ENCODE data around the gene SPAAR.
A peak's percentile ranks its signal among the peaks of the same experiment; 100 is the strongest.
"Not testable (repeated sequence)": the region's sequence is repeated elsewhere in the genome, so short reads cannot be mapped to it uniquely, and the experiment has no call there.

SPAAR gene

GRCh38 chr9:35904338-35904737 is 5.0 kb upstream of the SPAAR start:
- no peak for DNase-seq (ENCODE audit: low spot score)

DNA sequence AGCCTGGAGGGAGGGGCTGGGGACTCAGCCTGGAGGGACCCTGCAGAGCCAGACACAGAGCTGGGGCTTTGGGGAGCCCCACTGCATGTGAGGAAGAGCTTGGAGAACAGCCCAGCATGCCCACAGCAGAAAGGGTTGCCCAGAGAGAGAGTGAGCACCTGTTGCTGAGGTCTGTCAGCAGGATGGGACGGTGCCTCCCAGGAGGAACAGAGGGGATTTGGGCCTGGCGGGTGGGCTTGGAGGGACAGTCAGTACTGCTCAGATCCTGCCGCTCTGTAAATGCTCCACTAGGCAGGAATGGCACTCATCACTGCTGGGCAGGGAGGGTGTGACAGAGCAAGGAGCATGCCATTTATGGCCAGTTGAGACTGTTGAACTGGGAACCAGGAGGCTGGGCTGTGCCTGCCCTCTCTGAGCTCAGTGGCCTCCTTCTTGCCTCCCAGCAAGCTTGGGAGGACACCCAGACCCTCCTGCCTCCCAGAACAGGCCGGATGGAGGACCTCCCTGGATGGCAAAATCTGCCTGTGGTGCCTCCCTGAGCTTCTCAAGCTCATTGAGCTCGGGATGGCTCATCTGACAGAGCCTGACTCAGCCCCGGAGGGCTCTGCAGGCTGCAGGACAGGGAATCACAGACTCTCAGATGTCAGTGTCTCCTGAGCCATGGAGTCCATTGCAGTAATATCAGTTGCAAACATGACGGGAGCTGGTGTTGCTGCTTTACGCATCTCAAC is 4.1 kb upstream of the SPAAR start:
- no peak for DNase-seq (ENCODE audit: low spot score)

- DNase-seq (ENCODE audit: low spot score): peak; percentile 73
Observed at GRCh38 chr9:35905912-35906679, 3.2 kb upstream of the SPAAR start, which contains the start of gene HRCT1. TSS of gene HRCT1 (plus strand) at chr9:35906202. CDS start at chr9:35906288, 86 bp downstream.

- no peak for DNase-seq (ENCODE audit: low spot score)
Observed at GRCh38 chr9:35906923-35907699, 2.2 kb upstream of the SPAAR start.

DNA sequence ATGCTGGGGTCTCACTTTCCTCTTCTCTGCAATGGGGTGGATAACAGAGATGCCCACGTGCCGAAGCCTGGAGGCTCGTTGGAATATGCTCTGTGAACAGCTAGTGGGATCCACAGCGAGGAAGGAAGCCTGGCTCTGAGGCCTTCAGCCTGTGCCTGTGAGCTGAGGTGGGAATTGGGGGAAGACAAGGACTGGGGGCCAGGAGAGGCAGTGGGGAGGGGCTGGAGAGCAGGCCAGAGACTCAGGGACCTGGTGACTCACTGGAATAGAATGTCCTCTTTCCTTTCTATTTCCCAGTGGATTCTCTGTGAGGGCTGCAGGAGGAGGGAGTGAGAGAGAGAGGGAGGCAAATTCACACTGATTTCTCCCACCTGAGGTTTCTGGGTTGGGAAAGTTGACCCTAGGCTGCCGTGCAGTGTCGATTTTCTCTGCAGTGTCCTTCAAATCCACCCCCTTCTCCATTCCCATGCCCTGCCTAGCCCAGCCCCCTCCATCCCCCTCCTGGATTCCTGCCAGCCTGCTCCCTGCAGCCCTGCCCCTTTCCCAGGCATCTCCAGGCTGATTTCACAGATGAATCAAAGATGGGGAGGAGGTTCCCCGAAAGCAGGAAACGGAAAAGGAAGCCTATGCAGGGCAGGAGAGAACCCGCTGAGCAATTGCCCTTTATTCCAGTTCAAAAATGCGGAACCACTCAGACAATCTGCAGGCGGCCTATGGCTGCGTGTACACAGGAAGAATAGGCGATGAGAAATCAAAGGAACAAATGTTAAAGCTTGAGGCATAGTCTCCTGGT is 1.4 kb upstream of the SPAAR start:
- DNase-seq (ENCODE audit: low spot score): peak; percentile 68

GRCh38 chr9:35908504-35909125 is 675 bp upstream of the SPAAR start:
- DNase-seq (ENCODE audit: low spot score): no peak

DNA sequence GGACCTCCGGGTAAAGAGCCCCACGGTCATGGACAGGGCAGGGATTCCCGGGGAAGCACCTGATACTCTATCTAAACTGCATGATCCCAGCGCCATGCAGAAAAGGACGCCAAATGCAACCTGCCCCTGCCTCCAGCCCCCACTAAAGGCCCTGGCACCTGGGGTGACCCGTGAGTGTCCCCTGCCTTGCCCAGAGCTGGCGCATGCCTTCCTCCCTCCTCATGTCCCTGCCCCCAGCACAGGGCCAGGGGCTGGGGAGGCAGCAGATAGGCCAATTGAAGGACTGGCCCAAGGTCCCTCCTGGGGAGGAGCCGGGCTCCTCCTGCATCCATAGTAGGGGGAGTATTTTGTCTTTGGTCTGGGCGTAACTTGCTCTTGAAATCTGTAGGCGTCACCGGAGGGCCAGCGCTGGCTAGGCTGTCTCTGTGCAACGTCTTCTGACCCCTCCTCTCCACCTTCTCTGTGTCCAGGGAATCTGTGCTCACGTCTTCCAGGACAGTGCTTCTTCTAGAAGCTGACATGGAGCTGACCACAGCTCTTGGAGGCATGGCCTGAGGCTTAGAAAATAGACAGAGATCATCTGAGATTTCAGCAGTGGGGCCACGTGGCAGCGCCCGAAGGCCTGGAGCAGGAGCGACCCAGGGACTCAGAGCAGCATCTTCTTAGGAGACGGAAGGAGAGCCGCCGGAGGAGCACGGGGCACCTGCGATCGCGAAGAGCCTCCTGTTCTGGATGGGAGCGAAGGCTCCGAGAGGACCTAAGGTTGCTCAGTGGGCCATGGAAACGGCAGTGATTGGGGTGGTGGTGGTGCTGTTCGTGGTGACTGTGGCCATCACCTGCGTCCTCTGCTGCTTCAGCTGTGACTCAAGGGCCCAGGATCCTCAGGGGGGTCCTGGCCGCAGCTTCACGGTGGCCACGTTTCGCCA is 660 bp downstream of the SPAAR start:
- no peak for DNase-seq (ENCODE audit: low spot score)

DNA sequence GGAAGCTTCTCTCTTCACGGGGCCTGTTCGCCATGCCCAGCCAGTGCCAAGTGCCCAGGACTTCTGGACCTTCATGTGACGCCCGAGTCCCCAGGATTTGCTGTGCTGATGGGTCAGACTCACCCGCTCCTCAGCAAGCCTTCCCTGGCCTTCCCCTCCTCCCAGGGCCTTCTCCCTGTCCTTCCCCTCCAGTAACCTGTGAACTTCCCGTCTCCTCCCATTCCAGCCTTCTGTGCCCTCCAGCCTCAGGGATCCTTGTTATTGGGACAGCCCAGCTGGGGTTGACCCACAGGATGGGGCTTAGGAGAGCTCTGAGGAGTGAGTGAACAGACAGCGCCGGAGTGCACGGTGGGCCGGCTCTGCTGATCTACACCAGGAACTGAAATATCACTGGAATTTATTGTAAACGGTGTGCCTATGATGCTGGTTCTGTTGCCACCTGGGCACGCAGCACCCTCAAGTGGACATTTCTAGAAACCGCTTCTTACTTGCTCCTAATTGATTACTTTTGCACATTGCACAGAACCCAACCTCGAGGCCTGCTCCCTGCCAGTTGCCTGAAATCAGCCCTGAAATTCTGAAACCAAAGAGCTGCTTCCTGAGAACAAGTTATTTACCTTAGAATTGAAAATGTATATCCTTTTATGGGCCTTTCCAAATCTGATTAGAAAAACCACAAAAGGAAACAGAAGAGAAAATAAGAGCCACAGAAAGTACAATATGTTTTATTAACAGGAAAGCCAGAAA is 1.5 kb downstream of the SPAAR start:
- DNase-seq (ENCODE audit: low spot score): peak; percentile 56

DNA sequence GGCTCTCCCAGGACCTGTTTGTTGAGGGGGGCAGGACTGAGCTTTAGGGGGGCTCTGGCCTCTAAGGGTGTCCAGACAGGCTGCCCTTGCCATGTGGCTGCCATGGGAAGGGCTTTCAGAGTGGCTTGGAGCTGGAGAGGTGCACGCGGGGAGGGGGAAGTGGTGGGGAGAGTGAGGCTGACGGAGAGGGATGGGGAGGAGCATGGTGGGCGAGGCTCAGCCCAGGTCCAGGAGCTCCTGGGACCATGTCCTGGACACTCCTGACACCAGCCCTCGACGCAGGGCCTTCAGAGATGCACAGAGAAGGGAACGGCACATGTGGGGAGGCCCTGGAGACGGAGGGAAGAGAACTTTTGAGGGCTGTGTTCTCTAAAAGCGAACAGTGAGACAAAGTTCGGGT is 2.4 kb downstream of the SPAAR start:
- no peak for DNase-seq (ENCODE audit: low spot score)

GRCh38 chr9:35912791-35913400 is 3.6 kb downstream of the SPAAR start:
- no peak for DNase-seq (ENCODE audit: low spot score)

DNA sequence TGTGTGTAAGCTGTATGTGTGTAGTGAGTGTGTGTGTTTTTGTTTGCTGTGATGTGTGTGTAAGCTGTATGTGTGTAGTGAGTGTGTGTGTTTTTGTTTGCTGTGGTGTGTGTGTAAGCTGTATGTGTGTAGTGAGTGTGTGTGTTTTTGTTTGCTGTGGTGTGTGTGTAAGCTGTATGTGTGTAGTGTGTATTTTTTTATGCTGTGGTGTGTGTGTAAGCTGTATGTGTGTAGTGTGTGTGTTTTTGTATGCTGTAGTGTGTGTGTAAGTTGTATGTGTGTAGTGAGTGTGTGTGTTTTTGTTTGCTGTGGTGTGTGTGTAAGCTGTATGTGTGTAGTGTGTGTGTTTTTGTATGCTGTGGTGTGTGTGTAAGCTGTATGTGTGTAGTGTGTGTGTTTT is 4.1 kb downstream of the SPAAR start:
- DNase-seq (ENCODE audit: low spot score): not testable (repeated sequence)

DNA sequence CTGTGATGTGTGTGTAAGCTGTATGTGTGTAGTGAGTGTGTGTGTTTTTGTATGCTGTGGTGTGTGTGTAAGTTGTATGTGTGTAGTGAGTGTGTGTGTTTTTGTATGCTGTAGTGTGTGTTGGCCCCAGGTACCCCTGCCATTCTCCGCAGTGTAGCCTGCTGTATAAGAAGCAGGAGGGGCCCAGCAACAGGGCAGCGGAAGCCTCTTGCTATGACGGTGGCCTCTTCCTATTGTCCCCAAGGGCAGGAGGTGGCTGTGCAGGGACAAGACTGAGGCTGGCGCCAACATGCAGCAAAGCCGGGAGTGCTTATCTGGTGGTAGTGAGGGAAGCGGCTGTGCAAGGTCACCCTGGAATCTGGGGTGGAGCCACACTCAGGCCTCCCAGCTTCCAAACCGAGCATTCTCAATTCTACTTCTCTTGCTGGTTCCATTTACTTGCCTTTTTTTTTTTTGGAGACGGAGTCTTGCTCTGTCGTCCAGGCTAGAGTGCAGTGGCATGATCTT is 5.1 kb downstream of the SPAAR start:
- DNase-seq (ENCODE audit: low spot score): peak; percentile 55

- DNase-seq (ENCODE audit: low spot score): no peak
Observed at GRCh38 chr9:35915681-35916294, 6.5 kb downstream of the SPAAR start.

DNA sequence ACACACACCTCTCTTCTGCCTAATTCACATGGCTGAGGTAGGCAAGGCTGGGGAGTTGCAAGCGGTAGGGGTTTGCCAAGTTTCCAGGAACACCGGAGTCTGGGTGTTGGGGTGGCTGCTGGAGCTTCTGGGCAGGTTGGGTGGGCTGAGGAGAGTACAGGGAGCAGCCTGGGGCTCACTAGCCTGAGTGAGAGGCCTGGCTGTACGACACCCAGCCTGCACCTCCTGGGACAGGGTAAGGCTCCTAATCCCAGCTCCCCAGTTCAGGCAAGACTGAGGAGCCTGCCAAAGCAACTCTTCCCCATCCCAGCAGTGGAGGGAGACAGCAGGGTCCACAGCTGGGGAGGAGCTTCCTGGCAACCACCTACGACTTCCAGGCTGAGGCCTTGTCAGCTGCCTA is 8.0 kb downstream of the SPAAR start:
- DNase-seq (ENCODE audit: low spot score): no peak

DNA sequence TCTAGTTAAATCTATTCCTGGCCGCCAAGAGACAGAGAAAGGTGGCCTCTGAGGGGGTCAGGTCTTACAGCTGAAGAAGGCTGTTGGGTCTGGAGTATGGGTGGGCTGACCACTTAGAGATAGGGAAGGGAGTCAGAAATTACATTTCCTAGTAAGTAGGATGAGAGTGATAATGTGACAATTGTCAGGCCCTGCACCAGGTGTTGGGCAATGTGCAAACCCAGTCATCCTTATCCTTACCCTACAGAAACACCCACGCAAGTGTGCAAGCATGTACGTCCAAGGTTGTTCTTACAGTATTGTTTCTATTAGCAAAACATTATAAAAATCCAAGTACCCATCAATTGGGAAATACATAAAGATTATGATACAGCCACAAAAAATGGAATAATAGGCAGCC is 9.5 kb downstream of the SPAAR start:
- DNase-seq (ENCODE audit: low spot score): no peak

DNA sequence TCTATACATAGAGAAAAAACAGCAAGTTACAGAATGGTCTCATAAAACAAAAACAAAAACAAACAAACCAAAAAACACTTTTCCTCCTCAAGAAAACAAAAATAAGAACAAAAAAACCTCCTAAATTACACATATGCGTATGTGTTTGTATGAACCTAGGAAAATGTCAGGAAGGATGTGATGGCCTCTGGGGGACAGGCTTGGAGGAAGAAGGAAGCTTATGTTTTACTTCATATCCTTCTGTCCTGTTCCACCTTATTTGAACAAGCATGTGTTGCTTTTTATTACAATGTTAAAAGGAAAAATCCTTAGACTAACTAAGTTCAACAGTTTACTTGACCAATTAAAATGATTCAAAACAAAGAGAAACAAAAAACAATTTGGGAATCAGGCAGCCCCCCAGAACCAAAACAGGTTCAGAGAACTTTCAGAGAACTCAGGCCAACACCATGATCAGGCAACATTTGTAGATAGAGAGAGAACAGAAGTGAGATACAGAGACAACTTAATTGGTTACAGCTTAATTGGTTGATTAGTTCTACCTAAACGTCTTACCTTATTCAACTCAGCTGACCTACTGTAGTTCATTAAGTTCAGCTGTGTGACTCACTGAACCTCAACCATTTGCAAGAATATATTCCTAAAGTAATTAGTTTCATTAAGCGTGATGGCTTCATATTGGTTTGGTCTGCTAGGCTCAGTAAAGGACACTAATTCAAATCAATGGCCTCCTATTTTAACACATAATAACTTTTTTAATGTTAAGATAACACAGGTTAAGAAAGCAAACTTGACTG is 10.1 kb downstream of the SPAAR start:
- no peak for DNase-seq (ENCODE audit: low spot score)

DNA sequence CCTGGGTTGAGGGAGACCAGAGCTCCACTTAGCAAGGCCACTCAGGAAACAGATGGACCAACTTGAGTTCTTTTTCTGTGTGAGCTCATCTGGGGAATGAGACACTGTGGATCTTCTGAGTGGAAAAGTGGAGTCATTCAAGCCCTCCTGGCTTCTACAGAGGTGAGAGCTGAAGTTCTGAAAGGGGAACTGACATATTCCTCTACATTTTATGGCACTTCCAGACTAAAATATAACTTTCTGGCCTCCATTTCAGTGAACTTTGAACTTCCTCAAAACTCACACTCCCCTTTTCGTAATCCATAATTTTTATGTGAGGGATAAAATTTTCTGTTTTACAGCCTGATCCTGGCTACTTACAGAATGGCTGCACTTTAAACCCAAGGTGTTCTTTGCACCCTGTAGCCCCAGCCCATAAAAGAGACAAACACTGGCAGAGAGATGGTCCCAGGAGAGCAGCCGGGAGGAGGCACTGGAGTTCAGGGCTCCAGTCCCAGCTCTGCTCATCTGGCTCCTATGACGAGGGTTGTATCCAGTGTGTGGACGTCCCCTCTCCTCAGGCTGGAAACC is 10.8 kb downstream of the SPAAR start:
- no peak for DNase-seq (ENCODE audit: low spot score)

Measured in HuH-7.5 (cell line).